GM12801 (cell line): ENCODE data around the gene NRP1.
A peak's percentile ranks its signal among the peaks of the same experiment; 100 is the strongest.

Source experiments
- TF ChIP-seq, protein P1 (sequence below): IDR thresholded peaks from one replicate; pipeline ENCODE4 v1.5.1; 2011; ENCODE audit warnings: control low read depth; ENCODE audit not compliant: insufficient read length; ENCODE audit errors: extremely low read depth

NRP1 gene

DNA sequence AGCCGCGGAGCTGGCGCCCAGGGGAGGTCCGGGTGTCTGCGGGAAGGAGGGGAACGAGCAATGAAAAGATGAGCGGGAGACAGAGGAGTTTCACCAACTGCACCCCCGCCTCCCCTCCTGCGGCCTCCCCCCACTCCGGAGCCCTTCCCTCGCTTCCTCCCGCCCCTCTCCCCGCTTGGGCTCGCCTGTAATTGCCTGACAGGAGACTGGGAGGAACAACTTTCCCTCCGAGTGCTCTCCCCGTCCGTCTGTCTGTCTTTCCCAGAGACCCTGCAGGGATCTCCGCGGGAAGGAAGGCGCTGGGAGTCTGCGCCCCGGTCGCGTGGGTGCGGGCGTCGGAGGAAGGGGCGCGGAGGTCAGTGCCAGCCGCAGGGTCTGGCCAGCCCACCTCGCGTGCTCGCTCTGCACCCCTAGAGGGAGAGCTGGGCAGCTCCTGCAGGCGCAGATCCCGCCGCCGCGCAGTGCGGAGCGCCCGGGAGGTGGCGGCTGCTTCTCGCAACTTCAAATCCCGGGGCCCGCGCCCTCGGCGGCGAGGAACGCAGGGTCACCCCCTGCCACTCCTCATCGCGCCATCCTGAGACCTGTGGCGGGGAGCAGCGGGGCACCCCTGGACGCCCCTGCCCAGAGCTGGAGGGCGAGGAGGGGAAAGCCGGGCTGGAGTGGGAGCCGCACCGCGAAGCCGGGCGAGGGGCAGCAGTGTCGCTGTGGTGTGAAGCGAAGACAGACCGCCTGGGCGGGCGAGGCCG lies 511 bp upstream of the NRP1 start:
- TF ChIP-seq, protein P1, sequence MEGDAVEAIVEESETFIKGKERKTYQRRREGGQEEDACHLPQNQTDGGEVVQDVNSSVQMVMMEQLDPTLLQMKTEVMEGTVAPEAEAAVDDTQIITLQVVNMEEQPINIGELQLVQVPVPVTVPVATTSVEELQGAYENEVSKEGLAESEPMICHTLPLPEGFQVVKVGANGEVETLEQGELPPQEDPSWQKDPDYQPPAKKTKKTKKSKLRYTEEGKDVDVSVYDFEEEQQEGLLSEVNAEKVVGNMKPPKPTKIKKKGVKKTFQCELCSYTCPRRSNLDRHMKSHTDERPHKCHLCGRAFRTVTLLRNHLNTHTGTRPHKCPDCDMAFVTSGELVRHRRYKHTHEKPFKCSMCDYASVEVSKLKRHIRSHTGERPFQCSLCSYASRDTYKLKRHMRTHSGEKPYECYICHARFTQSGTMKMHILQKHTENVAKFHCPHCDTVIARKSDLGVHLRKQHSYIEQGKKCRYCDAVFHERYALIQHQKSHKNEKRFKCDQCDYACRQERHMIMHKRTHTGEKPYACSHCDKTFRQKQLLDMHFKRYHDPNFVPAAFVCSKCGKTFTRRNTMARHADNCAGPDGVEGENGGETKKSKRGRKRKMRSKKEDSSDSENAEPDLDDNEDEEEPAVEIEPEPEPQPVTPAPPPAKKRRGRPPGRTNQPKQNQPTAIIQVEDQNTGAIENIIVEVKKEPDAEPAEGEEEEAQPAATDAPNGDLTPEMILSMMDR, result no peak

DNA sequence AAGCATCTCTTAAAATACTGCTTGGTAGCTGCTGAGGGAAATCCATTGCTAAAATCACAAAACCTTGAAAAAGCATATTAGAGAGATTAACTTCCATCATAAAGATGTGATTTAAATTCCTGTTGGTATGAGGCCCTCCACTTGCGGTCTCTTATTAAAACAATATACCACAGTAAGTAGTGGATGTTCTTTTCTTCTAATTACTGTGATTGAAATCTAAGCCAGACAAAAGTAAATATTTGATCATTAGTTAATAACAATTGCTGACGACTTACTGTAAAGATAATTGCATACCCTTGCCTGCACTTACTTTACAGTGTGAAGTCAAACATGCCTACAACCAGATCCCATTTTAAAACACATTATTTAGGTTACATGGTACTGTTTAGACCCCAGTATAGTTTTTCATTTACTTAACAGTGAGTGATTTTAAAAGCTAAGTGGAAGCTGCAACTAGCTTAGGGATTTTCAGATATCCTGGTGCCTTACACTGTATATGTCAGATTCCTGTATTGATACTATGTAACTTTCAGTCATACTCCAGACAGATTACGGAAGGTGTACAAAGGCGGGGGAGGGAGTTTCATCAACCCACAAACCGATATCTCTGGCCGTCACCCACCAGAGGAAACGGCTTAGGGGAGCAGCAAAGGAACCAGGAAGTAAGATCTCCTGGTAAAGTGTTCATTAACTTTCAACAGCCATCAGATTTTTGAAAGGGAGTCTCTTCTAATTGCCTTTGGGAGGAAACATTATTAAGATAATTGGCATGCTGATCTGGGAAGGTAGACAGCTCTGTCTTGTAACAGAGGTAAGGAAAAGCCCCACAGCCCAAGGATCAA lies 986 bp downstream of the NRP1 start:
- TF ChIP-seq, protein P1, result no peak

DNA sequence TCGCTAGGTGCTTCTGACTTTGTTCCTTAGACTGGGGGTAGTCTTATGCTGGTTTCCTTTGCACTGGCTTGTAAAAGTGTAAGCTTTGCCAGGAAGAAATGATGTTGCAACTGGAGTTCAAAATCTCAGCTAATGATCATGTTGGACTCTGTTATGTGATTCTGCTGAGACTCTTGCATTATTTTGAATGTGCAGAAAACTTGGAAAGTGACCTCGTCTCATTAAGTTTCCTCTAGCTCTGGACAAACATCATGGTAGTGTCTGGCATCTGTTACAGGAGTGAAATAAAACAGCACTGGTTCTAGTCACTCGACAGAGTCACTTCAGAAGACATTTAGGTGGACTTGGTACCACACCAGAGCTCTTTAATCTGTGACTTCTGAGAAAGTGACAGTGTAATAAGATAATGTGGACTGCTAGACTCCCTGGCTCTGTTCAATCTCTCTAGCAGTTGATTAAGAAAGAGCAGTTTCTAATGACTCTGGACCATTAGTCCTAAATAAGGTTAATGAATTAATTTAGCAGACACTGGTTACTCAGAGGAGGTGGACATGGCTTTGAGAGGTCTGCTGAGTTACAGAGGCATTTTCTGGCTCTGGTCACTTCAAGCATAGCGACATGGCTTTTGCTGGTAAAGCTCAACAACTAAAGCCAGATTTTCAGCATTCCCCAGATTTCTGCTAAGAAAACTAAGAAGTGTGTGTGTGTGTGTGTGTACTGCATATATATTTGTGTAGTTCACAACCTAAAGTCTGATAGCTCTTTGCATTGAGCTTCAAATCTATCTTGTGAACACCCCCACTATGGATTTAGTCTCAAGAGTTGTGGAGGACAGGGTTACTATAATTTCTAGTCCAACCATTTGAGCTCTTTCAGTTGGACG lies 2.0 kb downstream of the NRP1 start:
- TF ChIP-seq, protein P1, result no peak

DNA sequence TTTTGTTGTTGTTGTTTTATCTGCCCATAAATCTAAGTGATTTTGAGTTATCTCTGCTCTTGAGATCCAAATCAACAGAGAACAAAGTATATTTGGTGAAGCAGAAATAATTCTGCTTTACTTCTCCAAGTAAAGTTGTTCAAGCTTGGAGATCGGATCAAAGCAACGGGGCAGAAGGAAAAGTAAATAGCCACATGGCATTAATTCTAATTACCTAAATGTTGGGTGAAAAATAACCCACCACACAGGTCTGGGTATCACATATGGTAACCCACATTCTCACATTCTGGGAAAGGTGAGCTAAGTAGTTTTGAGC lies 3.1 kb downstream of the NRP1 start:
- TF ChIP-seq, protein P1, result no peak

DNA sequence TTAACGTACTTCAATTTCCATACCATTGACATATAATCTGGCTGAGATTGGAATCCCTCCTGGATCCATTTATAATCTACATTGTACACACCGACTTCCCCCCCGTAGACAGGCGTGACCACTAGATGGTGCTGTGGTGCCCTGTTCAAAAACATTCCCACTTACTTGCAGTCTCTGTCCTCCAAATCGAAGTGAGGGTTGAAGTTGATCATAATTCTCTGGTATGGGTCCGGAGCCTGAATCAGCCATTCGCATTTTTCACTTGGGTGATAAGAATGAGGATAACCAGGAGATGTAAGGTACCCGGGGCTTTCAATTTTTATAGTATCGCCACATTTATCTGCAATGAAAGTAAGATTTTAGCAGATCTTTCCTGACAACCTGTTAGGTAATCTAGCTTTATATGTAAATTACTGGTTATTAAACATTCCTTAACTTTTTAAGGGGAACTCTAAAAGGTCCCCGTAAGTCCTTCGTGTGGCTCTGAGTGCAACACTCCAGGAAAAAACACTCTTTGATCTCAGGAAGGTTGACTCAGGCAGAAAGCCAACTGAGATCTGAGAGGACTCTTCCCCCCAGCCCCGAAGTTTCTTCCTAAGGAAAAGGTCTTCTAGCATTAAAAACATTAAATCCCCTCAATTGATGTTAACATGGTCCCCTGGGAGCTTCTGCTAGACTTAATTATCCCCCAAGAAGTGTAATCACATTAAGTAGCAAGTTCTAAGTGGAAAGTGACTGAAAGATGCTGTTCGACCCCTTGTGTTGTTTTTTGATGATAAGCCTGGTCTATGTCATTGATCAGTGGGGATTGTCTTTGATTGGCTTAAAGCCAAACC lies 3.7 kb downstream of the NRP1 start:
- TF ChIP-seq, protein P1, result peak; percentile 27

DNA sequence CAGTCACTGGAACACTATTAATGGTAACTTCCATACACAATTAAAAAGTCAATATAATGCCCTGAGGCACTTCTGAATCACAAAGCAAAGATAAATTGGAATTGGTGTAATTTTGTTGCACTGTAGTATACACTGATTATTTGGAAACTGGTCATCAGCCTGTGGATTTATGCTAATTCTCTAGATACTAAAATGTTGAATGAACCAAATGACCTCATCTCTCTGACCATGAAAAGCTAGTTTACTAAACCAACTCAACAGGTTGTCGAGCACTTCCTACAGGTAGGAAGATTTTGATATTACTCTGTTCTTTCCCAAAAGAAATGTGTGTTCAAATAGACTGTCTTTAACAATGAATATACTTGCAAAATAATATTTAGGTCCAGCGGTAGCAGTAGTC lies 5.3 kb downstream of the NRP1 start:
- TF ChIP-seq, protein P1, result no peak
